Vagina (tissue), 2 donors: ENCODE results near the gene SMARCAL1.

Experiments used
- POLR2A ChIP-seq, 2 donors: fragments of 450-650 bp; IDR thresholded peaks; one replicate each; pipeline ENCODE4 v1.6.1; 2017; ENCODE audit warnings: antibody characterized with exemption in 2 of 2, mild to moderate bottlenecking in 2 of 2, moderate library complexity in 2 of 2
- TF ChIP-seq, protein P1 (sequence below), 3 experiments: fragments of 450-650 bp in 2 of 3; fragments of 200-600 bp in 1 of 3; sonication (generic) in 1 of 3; IDR thresholded peaks; one replicate each; pipeline ENCODE4 v1.5.1; 2017 to 2019; ENCODE audit warnings: antibody characterized with exemption in 3 of 3, mild to moderate bottlenecking in 2 of 3, moderate library complexity in 2 of 3

DNA sequence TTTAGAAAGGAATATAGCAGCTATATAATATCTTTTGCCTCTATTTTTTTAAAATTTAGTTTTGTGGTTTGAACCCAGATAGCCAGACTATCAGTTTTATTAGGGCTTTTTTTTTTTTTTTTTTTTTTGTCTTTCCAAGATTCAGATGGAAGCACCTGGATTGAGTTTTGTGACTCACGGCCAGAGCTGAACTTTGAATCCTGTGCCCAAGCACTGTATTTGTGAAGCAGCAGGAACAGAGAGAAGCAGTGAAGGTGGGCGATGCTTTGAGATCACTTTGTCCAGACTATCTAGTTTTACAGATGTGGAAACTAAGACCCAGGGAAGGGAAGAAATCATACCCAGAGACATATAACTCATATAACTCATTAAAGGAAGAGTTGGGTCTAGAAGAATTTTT lies 120.3 kb downstream of the SMARCAL1 start:
- TF ChIP-seq, protein P1, sequence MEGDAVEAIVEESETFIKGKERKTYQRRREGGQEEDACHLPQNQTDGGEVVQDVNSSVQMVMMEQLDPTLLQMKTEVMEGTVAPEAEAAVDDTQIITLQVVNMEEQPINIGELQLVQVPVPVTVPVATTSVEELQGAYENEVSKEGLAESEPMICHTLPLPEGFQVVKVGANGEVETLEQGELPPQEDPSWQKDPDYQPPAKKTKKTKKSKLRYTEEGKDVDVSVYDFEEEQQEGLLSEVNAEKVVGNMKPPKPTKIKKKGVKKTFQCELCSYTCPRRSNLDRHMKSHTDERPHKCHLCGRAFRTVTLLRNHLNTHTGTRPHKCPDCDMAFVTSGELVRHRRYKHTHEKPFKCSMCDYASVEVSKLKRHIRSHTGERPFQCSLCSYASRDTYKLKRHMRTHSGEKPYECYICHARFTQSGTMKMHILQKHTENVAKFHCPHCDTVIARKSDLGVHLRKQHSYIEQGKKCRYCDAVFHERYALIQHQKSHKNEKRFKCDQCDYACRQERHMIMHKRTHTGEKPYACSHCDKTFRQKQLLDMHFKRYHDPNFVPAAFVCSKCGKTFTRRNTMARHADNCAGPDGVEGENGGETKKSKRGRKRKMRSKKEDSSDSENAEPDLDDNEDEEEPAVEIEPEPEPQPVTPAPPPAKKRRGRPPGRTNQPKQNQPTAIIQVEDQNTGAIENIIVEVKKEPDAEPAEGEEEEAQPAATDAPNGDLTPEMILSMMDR (IDR thresholded peaks at IDR 0.05), result no peak
- TF ChIP-seq POLR2A (IDR thresholded peaks at IDR 0.05), result no peak
